Large intestine (tissue), 3 donors: Measurements from ENCODE around the gene AGPS. TPM values are rescaled to one million over a fixed set of nuclear protein-coding genes. Genes with fewer than 3 reads are reported as not detected.

Source experiments
- DNase-seq, 2 donors: peaks; one replicate each; pipeline versions ENCODE4 v3.0.0 to v3.0.0-alpha.2; 2013
- H3K27ac ChIP-seq: one replicate; pipeline ENCODE4 v1.5.1; 2013; ENCODE audit warnings: low read length
- H3K27me3 ChIP-seq: 2 replicates; pipeline ENCODE4 v1.6.1; 2013; ENCODE audit warnings: low read length; ENCODE audit not compliant: control insufficient read depth, insufficient read depth
- H3K36me3 ChIP-seq: 2 replicates; pipeline ENCODE4 v1.6.1; 2013; ENCODE audit warnings: low read length; ENCODE audit not compliant: control insufficient read depth, insufficient read depth
- H3K4me1 ChIP-seq: one replicate; pipeline ENCODE4 v1.6.1; 2013; ENCODE audit warnings: low read length; ENCODE audit not compliant: control insufficient read depth, insufficient read depth
- H3K4me3 ChIP-seq: one replicate; pipeline ENCODE4 v1.5.1; 2013; ENCODE audit warnings: low read length
- H3K9me3 ChIP-seq: one replicate; pipeline ENCODE4 v1.6.1; 2013; ENCODE audit warnings: mild to moderate bottlenecking, low read depth, low read length, moderate library complexity; ENCODE audit not compliant: control insufficient read depth
- WGBS: methylation state at CpG from one replicate; pipeline ENCODE4 v1.1.5; 2013; ENCODE audit warnings: low lambda C conversion rate; ENCODE audit not compliant: insufficient coverage; 5-methylcytosine and 5-hydroxymethylcytosine counted together
- polyA plus RNA-seq: library from polyadenylated mRNA; unstranded; fragments of 120-200 nt; gene quantifications from one replicate; pipeline ENCODE4 v1.2.1, GENCODE V29; 2013

AGPS gene
- polyA plus RNA-seq, 1 donor = 24.2 TPM

GRCh38 chr2:177535958-177536504 is 143.5 kb downstream of the AGPS start:
- Histone ChIP-seq H3K27me3 (no peaks in the 10 kb centered on the region), H3K36me3 (peaks cover 4% of the 10 kb centered on the region), H3K4me3 (no peak overlapping the region), H3K4me1 (no peaks in the 10 kb centered on the region), H3K9me3 (no peaks in the 10 kb centered on the region), H3K27ac (no peak overlapping the region)
- WGBS = no CpG with 5 or more reads among the region's 3 CpGs
- no peak for DNase-seq

- 73% methylated on average over 1 of the region's 1 CpG for WGBS
- Histone ChIP-seq H3K27me3 (no peaks in the 10 kb centered on the region), H3K36me3 (peaks cover 4% of the 10 kb centered on the region), H3K4me1 (no peaks in the 10 kb centered on the region), H3K27ac (no peak overlapping the region), H3K9me3 (no peaks in the 10 kb centered on the region), H3K4me3 (no peak overlapping the region)
- DNase-seq = no peak
These were observed 144.6 kb downstream of the AGPS start for GRCh38 chr2:177537213-177537612.

GRCh38 chr2:177537636-177538035 is 145.1 kb downstream of the AGPS start:
- DNase-seq = no peak
- WGBS = 67% methylated on average over 3 of the region's 3 CpGs
- peaks cover 4% of the 10 kb centered on the region for H3K36me3 ChIP-seq
- H3K9me3 ChIP-seq = no peaks in the 10 kb centered on the region
- H3K27me3 ChIP-seq = no peaks in the 10 kb centered on the region
- no peak overlapping the region for H3K27ac ChIP-seq
- no peak overlapping the region for H3K4me3 ChIP-seq
- H3K4me1 ChIP-seq = no peaks in the 10 kb centered on the region

- H3K36me3 ChIP-seq = peaks cover 4% of the 10 kb centered on the region
- no peak for DNase-seq
- H3K9me3 ChIP-seq = no peaks in the 10 kb centered on the region
- no peaks in the 10 kb centered on the region for H3K4me1 ChIP-seq
- no CpG with 5 or more reads among the region's 3 CpGs for WGBS
- H3K27me3 ChIP-seq = no peaks in the 10 kb centered on the region
- H3K27ac ChIP-seq = no peak overlapping the region
- H3K4me3 ChIP-seq = no peak overlapping the region
These were observed 145.8 kb downstream of the AGPS start for GRCh38 chr2:177538323-177538722.

GRCh38 chr2:177540283-177540682 is 147.7 kb downstream of the AGPS start:
- H3K36me3 ChIP-seq = peaks cover 4% of the 10 kb centered on the region
- no peak overlapping the region for H3K4me3 ChIP-seq
- WGBS = no CpG with 5 or more reads among the region's 1 CpG
- no peak overlapping the region for H3K27ac ChIP-seq
- no peaks in the 10 kb centered on the region for H3K9me3 ChIP-seq
- no peak for DNase-seq
- H3K27me3 ChIP-seq = no peaks in the 10 kb centered on the region
- no peaks in the 10 kb centered on the region for H3K4me1 ChIP-seq

GRCh38 chr2:177541258-177541991 is 148.9 kb downstream of the AGPS start:
- DNase-seq = no peak

GRCh38 chr2:177542396-177542795 is 149.8 kb downstream of the AGPS start:
- no peaks in the 10 kb centered on the region for H3K4me1 ChIP-seq
- H3K4me3 ChIP-seq = no peak overlapping the region
- no peak for DNase-seq
- peaks cover 6% of the 10 kb centered on the region for H3K9me3 ChIP-seq
- H3K36me3 ChIP-seq = peaks cover 4% of the 10 kb centered on the region
- H3K27ac ChIP-seq = no peak overlapping the region
- H3K27me3 ChIP-seq = no peaks in the 10 kb centered on the region

More at GRCh38 chr2:177541258-177541991, 148.9 kb downstream of the AGPS start:
- Histone ChIP-seq H3K4me3 (no peak overlapping the region), H3K36me3 (peaks cover 4% of the 10 kb centered on the region), H3K4me1 (no peaks in the 10 kb centered on the region), H3K9me3 (peaks cover 5% of the 10 kb centered on the region), H3K27me3 (no peaks in the 10 kb centered on the region), H3K27ac (no peak overlapping the region)

- peak; percentile 2 to 8 for DNase-seq
- Histone ChIP-seq H3K4me1 (no peaks in the 10 kb centered on the region), H3K27me3 (no peaks in the 10 kb centered on the region), H3K9me3 (peaks cover 6% of the 10 kb centered on the region), H3K36me3 (peaks cover 4% of the 10 kb centered on the region), H3K4me3 (no peak overlapping the region), H3K27ac (no peak overlapping the region)
- no CpG with 5 or more reads among the region's 6 CpGs for WGBS
These were observed 150.6 kb downstream of the AGPS start for GRCh38 chr2:177543007-177543760.

GRCh38 chr2:177545143-177545542 is 152.6 kb downstream of the AGPS start:
- peaks cover 6% of the 10 kb centered on the region for H3K9me3 ChIP-seq
- no CpG with 5 or more reads among the region's 3 CpGs for WGBS
- no peak for DNase-seq

GRCh38 chr2:177545981-177546585 is 153.5 kb downstream of the AGPS start:
- H3K36me3 ChIP-seq = no peaks in the 10 kb centered on the region
- WGBS = 100% methylated on average over 1 of the region's 10 CpGs
- no peak for DNase-seq
- no peaks in the 10 kb centered on the region for H3K4me1 ChIP-seq
- no peak overlapping the region for H3K4me3 ChIP-seq
- no peak overlapping the region for H3K27ac ChIP-seq
- H3K9me3 ChIP-seq = peaks cover 6% of the 10 kb centered on the region
- H3K27me3 ChIP-seq = no peaks in the 10 kb centered on the region

More at GRCh38 chr2:177545143-177545542, 152.6 kb downstream of the AGPS start:
- H3K36me3 ChIP-seq = no peaks in the 10 kb centered on the region
- H3K4me3 ChIP-seq = no peak overlapping the region
- H3K4me1 ChIP-seq = no peaks in the 10 kb centered on the region
- no peaks in the 10 kb centered on the region for H3K27me3 ChIP-seq
- H3K27ac ChIP-seq = no peak overlapping the region
